HEK293T (cell line): ENCODE data around the gene IGF1R.

Experiments used
- ARNT ChIP-seq: fragments of 450-650 bp; IDR thresholded peaks from 2 replicates; pipeline ENCODE4 v1.6.1; 2017; ENCODE audit warnings: mild to moderate bottlenecking
- BHLHE40 ChIP-seq: fragments of 450-650 bp; IDR thresholded peaks from 2 replicates; pipeline ENCODE4 v1.6.1; 2016; ENCODE audit warnings: mild to moderate bottlenecking, moderate library complexity, borderline replicate concordance
- CTBP1 ChIP-seq: fragments of 450-650 bp; IDR thresholded peaks from 2 replicates; pipeline ENCODE4 v1.6.1; 2016; ENCODE audit warnings: borderline replicate concordance
- ELF4 ChIP-seq: fragments of 450-650 bp; IDR thresholded peaks from 2 replicates; pipeline ENCODE4 v1.6.1; 2017; ENCODE audit warnings: antibody characterized with exemption
- FOXA1 ChIP-seq: fragments of 450-650 bp; IDR thresholded peaks from 2 replicates; pipeline ENCODE4 v1.6.1; 2016; ENCODE audit warnings: mild to moderate bottlenecking
- FOXK2 ChIP-seq: fragments of 450-650 bp; IDR thresholded peaks from 2 replicates; pipeline ENCODE4 v1.6.1; 2016; ENCODE audit warnings: mild to moderate bottlenecking
- FOXM1 ChIP-seq: fragments of 450-650 bp; IDR thresholded peaks from 2 replicates; pipeline ENCODE4 v1.6.1; 2017; ENCODE audit warnings: mild to moderate bottlenecking, borderline replicate concordance
- L3MBTL2 ChIP-seq: fragments of 450-650 bp; conservative IDR thresholded peaks from 2 replicates; pipeline ENCODE4 v1.6.1; 2016; ENCODE audit warnings: mild to moderate bottlenecking
- LEF1 ChIP-seq: fragments of 450-650 bp; IDR thresholded peaks from 2 replicates; pipeline ENCODE4 v1.6.1; 2017; ENCODE audit warnings: mild to moderate bottlenecking, borderline replicate concordance
- NFRKB ChIP-seq: fragments of 450-650 bp; IDR thresholded peaks from 2 replicates; pipeline ENCODE4 v1.6.1; 2016; ENCODE audit warnings: mild to moderate bottlenecking, moderate library complexity
- SP1 ChIP-seq: fragments of 450-650 bp; IDR thresholded peaks from 2 replicates; pipeline ENCODE4 v1.6.1; 2017
- SUZ12 ChIP-seq: fragments of 450-650 bp; IDR thresholded peaks from 2 replicates; pipeline ENCODE4 v1.6.1; 2016; ENCODE audit warnings: mild to moderate bottlenecking
- TARDBP ChIP-seq: fragments of 450-650 bp; IDR thresholded peaks from 2 replicates; pipeline ENCODE4 v1.6.1; 2016
- ZNF384 ChIP-seq: fragments of 450-650 bp; IDR thresholded peaks from 2 replicates; pipeline ENCODE4 v1.6.1; 2016

DNA sequence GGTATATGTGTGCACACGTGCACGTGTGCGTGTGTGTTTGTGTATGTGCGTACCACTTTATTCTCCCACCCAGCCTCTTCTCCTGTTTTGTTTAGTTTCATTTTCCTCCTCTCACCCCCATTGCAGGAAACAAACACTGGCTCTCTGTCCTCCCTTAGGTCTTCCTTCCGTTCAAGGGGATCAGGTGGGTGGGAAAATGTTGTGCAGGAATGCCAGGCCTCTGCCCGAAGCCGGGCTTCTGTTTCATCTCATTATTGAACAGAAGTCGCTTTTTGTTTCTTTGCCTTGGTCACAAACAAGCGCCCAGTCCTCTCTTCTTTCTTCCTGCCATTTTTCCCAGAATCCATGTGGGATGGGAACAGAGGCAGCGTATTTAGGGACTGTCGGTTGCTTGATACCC lies 69.6 kb downstream of the IGF1R start:
- no peak for TF ChIP-seq FOXM1
- no peak for TF ChIP-seq LEF1
- no peak for TF ChIP-seq L3MBTL2
- no peak for TF ChIP-seq SP1
- no peak for TF ChIP-seq BHLHE40
- TF ChIP-seq TARDBP: no peak
- TF ChIP-seq FOXK2: no peak
- no peak for TF ChIP-seq ELF4
- no peak for TF ChIP-seq FOXA1
- TF ChIP-seq ZNF384: no peak
- no peak for TF ChIP-seq SUZ12
- no peak for TF ChIP-seq CTBP1
- TF ChIP-seq ARNT: no peak
- no peak for TF ChIP-seq NFRKB
